ENCODE results near the gene ZFYVE21. TPM values are rescaled to one million over a fixed set of nuclear protein-coding genes. Genes with fewer than 3 reads are reported as not detected.

ZFYVE21 gene
- total RNA-seq, 4 donors from 2014 or later, result 69.5 to 134 (median 89.3) TPM

DNA sequence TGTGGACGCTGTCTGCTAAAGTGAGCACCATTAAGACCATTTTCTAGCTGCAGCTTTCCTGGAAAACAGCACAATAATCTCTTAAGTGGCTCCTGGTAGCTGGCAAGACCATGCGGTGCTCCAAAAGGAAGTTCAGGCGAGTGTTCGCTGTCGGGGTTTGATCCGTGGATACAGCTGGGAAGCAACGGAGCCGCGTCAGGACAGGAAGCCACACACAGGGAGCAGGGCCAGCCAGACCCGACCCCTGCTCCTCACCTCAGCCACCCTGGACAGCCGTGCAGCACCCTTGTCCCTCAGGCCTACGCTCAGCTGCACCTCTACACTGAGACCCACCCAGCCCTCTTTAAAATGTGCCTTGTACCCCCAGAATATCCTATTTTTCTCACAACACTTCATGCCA is 19.4 kb downstream of the ZFYVE21 start:
- DNase-seq, result no peak
- Histone ChIP-seq H3K4me1 (peaks cover 31 to 86% (median 59%) of the 10 kb centered on the region in 3 donors), H3K4me3 (no peak overlapping the region), H3K27ac (peak overlapping the region; percentile 79 to 92 (median 88)), H3K27me3 (no peaks in the 10 kb centered on the region), H3K36me3 (peaks cover 9 to 97% (median 37%) of the 10 kb centered on the region in 3 donors), H3K9me3 (no peaks in the 10 kb centered on the region)
- intact Hi-C loops (cut with DNase I), result no loop called here
- WGBS, 2 donors, result 74 to 84% methylated on average over 9 to 12 of the region's 12 CpGs
- TF ChIP-seq, protein P1, sequence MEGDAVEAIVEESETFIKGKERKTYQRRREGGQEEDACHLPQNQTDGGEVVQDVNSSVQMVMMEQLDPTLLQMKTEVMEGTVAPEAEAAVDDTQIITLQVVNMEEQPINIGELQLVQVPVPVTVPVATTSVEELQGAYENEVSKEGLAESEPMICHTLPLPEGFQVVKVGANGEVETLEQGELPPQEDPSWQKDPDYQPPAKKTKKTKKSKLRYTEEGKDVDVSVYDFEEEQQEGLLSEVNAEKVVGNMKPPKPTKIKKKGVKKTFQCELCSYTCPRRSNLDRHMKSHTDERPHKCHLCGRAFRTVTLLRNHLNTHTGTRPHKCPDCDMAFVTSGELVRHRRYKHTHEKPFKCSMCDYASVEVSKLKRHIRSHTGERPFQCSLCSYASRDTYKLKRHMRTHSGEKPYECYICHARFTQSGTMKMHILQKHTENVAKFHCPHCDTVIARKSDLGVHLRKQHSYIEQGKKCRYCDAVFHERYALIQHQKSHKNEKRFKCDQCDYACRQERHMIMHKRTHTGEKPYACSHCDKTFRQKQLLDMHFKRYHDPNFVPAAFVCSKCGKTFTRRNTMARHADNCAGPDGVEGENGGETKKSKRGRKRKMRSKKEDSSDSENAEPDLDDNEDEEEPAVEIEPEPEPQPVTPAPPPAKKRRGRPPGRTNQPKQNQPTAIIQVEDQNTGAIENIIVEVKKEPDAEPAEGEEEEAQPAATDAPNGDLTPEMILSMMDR (IDR thresholded peaks at IDR 0.05), result no peak
- TF ChIP-seq POLR2A (IDR thresholded peaks at IDR 0.05), result no peak

DNA sequence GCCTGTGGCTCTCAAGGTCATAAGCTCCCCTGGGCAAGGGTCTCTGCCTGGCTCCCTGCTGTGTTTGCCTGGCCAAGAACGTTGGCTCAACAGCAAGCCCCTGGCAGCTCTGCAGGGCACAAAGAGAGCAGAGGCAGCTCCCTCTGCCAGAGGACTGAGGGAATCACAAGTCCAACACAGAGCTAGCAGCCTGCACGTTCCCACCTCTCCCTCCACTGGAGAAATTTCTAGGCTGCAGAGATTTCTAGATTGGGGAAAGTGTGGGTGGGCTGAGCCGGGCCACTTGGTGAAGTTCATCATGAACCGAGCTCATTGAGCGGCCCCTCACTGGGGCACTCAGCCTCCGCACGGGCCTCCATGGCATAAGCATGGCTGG is 19.8 kb downstream of the ZFYVE21 start:
- Histone ChIP-seq H3K4me3 (no peak overlapping the region), H3K4me1 (peaks cover 27 to 82% (median 55%) of the 10 kb centered on the region in 3 donors), H3K27me3 (no peaks in the 10 kb centered on the region), H3K36me3 (peaks cover 9 to 97% (median 33%) of the 10 kb centered on the region in 3 donors), H3K9me3 (no peaks in the 10 kb centered on the region), H3K27ac (peak overlapping the region; percentile 79 to 92 (median 88))
- TF ChIP-seq, protein P1 (IDR thresholded peaks at IDR 0.05), result no peak
- no peak for TF ChIP-seq POLR2A (IDR thresholded peaks at IDR 0.05)
- intact Hi-C loops (cut with DNase I), result no loop called here
- 44 to 100% methylated on average over 1 to 5 of the region's 7 CpGs for WGBS, 2 donors
- no peak for DNase-seq

DNA sequence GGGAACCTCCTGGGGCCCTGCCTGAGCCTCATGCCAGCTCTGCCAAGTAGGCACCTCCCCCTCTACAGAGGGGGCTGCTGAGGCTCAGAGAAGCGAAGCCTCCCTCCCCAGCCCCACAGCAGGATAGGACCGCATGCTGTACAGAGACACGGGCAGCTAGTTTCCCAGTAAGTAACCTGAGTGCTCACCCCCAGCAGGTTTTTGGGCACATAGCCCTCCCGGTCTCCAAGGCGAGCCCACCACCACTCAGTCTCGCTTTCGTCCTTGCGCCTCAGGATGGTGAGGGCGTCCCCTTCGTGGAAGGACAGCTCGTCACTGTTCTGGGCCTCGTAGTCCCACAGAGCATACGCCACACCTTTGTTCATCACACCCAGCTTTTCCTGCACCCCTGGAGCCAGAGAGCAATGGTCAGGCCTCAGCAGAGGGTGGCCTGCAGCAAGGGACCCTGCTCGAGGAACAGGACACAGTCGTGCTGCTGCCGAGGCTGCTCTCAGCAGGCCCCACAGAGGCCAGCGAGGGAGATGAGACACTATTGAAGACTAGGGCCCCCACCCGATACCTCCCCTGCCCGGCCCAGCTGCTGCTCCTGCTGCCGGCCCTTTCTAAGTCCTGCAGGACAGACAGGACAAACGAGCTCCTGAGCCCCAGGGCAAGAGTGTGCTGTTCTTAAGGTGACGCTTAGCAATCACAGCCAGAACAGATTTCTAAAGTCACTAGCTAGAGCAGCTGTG is 20.4 kb downstream of the ZFYVE21 start:
- Histone ChIP-seq H3K9me3 (no peaks in the 10 kb centered on the region), H3K4me3 (peak overlapping the region in 1 of 4 donors; percentile 1), H3K27ac (peak overlapping the region; percentile 79 to 92 (median 88)), H3K36me3 (peaks cover 8 to 99% (median 33%) of the 10 kb centered on the region in 3 donors), H3K4me1 (peaks cover 23 to 77% (median 49%) of the 10 kb centered on the region in 3 donors), H3K27me3 (no peaks in the 10 kb centered on the region)
- WGBS, 2 donors, result 67 to 83% methylated on average over 8 to 10 of the region's 22 CpGs
- intact Hi-C loops (cut with DNase I), result no loop called here
- no peak for DNase-seq
- TF ChIP-seq, protein P1 (IDR thresholded peaks at IDR 0.05), result no peak
- no peak for TF ChIP-seq POLR2A (IDR thresholded peaks at IDR 0.05)

DNA sequence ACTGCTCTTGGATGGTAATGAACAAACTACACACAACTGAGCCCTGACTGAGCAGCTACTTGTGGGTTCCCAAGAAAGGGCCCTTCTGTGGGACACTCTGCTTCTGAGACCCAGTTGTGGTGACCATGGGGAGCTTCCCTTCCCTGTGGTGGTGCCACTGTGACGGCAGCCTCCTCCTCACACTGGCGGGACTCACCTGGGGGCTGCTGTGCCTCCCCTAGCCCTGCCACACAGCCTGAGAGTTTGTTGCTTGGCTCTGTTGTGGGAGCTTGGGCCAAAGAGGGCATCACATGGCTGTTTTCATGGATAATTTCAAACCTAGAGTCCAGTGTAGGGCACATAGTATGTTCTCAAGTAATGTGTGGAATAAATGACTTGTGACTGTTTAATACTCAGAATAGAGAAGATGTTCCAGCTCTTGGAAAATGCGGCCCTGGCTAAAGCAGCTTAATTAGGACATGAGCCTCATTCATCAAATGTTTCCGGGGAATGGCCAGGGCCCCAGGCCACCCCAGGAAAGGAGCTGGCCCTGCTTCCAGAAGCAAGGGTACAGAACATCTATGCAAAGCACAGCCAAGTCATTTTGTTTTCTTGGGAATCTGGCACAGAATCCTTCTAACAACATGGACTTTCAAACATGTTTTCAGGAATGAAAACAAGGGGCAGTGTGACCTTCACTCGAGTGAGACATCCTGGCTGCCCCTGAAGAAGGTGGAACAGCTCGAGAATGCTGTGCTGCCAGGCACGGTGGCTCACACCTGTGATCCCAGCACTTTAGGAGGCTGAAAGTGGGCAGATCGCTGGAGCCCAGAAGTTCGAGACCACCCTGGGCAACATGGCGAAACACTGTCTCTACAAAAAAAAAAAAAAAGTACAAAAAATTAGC is 21.2 kb downstream of the ZFYVE21 start:
- no peaks in the 10 kb centered on the region for H3K27me3 ChIP-seq
- 66 to 83% methylated on average over 8 to 10 of the region's 10 CpGs for WGBS, 2 donors
- H3K36me3 ChIP-seq, result peaks cover 8 to 99% (median 39%) of the 10 kb centered on the region in 3 donors
- H3K4me1 ChIP-seq, result peaks cover 23 to 72% (median 49%) of the 10 kb centered on the region in 3 donors
- no peaks in the 10 kb centered on the region for H3K9me3 ChIP-seq
- peak overlapping the region; percentile 79 to 92 (median 88) for H3K27ac ChIP-seq
- intact Hi-C loops (cut with DNase I), result no loop called here
- DNase-seq, result no peak
- H3K4me3 ChIP-seq, result peak overlapping the region in 1 of 4 donors; percentile 1
- TF ChIP-seq, protein P1 (IDR thresholded peaks at IDR 0.05), result no peak
- no peak for TF ChIP-seq POLR2A (IDR thresholded peaks at IDR 0.05)
